Activated T-helper 1 cell treated with anti-CD3 and anti-CD28 coated beads, Interleukin-12 subunit alpha, Interleukin-12 subunit beta, Interleukin-2, Interleukin-4 antibody, amounts not matched to agents 30 ng/mL and 10 ng/mL and 1 ng/mL, durations not matched to agents 14 hours and 24 hours and 36 hours (primary cell): ENCODE data around the gene GPSM1. TPM values are rescaled to one million over a fixed set of nuclear protein-coding genes. Genes with fewer than 3 reads are reported as not detected.

Experiments
- DNase-seq: peaks from one replicate; pipeline ENCODE4 v3.0.0; 2021; ENCODE audit warnings: low spot score
- H3K27ac Mint-ChIP-seq: one replicate; pipeline ENCODE4 v1.8.0; 2021; ENCODE audit warnings: mild to moderate bottlenecking, mixed read lengths
- H3K27me3 Mint-ChIP-seq: one replicate; pipeline ENCODE4 v1.8.0; 2022; ENCODE audit warnings: mild to moderate bottlenecking, moderate library complexity, mixed read lengths; ENCODE audit not compliant: insufficient read depth
- H3K36me3 Mint-ChIP-seq: one replicate; pipeline ENCODE4 v1.8.0; 2021; ENCODE audit warnings: low read depth, mixed read lengths
- H3K4me1 Mint-ChIP-seq: one replicate; pipeline ENCODE4 v1.8.0; 2021; ENCODE audit warnings: low read depth, mixed read lengths
- H3K4me3 Mint-ChIP-seq: one replicate; pipeline ENCODE4 v1.8.0; 2021; ENCODE audit warnings: mild to moderate bottlenecking, moderate library complexity, mixed read lengths
- H3K9me3 Mint-ChIP-seq: one replicate; pipeline ENCODE4 v1.8.0; 2021; ENCODE audit warnings: mixed read lengths
- intact Hi-C: fragments of 100-400 bp; cut with micrococcal nuclease; formaldehyde crosslinking; loops from one replicate; pipeline ENCODE4 v1.15.1; 2024
- total RNA-seq: library from RNA; stranded (reverse); gene quantifications from 2 replicates; pipeline ENCODE4 v1.2.3, GENCODE V29; 2022

Gene GPSM1, protein sequence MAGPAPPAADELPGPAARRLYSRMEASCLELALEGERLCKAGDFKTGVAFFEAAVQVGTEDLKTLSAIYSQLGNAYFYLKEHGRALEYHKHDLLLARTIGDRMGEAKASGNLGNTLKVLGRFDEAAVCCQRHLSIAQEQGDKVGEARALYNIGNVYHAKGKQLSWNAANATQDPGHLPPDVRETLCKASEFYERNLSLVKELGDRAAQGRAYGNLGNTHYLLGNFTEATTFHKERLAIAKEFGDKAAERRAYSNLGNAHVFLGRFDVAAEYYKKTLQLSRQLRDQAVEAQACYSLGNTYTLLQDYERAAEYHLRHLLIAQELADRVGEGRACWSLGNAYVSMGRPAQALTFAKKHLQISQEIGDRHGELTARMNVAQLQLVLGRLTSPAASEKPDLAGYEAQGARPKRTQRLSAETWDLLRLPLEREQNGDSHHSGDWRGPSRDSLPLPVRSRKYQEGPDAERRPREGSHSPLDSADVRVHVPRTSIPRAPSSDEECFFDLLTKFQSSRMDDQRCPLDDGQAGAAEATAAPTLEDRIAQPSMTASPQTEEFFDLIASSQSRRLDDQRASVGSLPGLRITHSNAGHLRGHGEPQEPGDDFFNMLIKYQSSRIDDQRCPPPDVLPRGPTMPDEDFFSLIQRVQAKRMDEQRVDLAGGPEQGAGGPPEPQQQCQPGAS
- 18.3 and 19.1 TPM in 2 replicates for total RNA-seq

DNA sequence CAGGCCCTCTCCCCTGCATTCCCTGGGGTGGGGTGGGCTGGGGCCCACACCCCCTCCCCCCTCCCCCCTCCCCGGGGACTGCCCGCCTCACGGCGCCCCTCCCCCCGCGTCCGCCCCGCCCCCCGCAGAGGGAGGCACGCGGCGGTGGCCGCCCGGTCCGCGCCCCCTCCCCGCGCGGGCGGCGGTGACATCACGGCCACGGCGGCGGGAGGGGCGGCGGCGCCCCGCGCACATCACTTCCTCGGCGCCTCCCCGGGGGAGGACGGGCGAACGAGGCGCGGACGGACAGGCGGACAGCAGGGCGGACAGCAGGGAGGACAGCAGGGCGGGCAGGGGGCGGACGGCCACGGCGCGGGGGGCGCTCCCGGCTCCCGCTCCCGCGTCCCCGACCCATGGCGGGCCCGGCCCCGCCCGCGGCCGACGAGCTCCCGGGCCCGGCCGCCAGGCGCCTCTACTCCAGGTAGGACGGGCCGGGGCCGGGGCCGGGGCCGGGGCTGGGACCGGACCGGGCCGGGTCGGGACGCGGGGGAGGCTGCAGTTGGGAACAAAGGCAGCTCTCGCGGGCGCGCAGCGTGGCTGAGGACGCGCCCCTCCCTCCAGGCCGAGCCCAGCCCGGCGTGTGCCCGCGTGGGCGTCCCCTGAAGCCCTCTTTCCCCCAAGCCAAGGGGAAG, at the start of gene GPSM1:
Gene GPSM1 (plus strand): TSS at position 236 of the 671 bp plus-strand sequence. CDS start 157 bp downstream, at position 393.
- Mint-ChIP-seq H3K9me3 (no peaks in the 10 kb centered on the region), H3K27ac (no peak within 1 kb of the TSS), H3K4me3 (peak within 1 kb of the TSS; percentile 61), H3K4me1 (no peaks in the 10 kb centered on the region), H3K27me3 (peaks cover 1% of the 10 kb centered on the region), H3K36me3 (no peaks in the 10 kb centered on the region)
- intact Hi-C loops = no loop called here
- peak; percentile 38 for DNase-seq

DNA sequence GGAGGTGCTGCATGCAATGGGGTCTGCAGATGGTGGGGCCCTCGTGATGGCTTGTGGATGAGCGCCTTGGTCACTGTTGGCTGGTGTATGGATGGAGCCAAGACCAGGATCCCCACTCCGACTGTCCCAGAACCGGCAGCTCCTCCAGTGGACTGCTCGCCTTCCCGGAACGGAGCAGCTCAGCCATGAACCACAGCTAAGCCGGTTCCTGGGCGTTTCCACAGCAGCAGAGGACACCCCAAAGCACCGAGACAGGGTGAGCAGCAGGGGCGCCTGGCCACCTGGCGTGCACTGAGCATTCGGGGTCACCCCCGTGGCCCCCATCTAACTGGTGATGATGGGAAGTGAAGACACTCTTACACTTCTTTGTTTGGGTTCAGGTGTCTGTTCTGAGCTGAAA, 49.6 kb upstream of the GPSM1 start:
- Mint-ChIP-seq H3K4me1 (no peaks in the 10 kb centered on the region), H3K27me3 (no peaks in the 10 kb centered on the region), H3K4me3 (no peak overlapping the region), H3K9me3 (no peaks in the 10 kb centered on the region), H3K27ac (no peak overlapping the region), H3K36me3 (no peaks in the 10 kb centered on the region)
- intact Hi-C loops = no loop called here
- DNase-seq = no peak

GRCh38 chr9:136278221-136278620, 49.1 kb upstream of the GPSM1 start:
- Mint-ChIP-seq H3K27ac (no peak overlapping the region), H3K4me1 (no peaks in the 10 kb centered on the region), H3K9me3 (no peaks in the 10 kb centered on the region), H3K4me3 (no peak overlapping the region), H3K36me3 (no peaks in the 10 kb centered on the region), H3K27me3 (no peaks in the 10 kb centered on the region)
- intact Hi-C loops = no loop called here
- DNase-seq = no peak

DNA sequence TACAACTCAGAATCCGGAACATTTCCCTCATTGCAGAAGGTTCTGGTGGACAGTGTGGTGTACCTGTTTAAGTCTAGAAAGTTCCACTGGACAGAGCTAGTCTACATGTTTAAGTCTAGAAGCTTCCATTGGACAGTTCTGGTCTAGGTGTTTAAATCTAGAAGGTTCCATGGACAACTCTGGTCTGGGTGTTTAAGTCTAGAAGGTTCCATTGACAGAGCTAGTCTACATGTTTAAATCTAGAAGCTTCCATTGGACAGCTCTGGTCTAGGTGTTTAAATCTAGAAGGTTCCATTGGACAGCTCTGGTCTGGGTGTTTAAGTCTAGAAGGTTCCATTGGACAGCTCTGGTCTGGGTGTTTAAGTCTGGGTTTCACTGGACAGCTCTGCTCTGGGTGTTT, 48.4 kb upstream of the GPSM1 start:
- DNase-seq = no peak
- Mint-ChIP-seq H3K27ac (no peak overlapping the region), H3K4me1 (no peaks in the 10 kb centered on the region), H3K4me3 (no peak overlapping the region), H3K36me3 (no peaks in the 10 kb centered on the region), H3K27me3 (no peaks in the 10 kb centered on the region), H3K9me3 (no peaks in the 10 kb centered on the region)
- intact Hi-C loops = no loop called here

- H3K36me3 Mint-ChIP-seq = no peaks in the 10 kb centered on the region
- H3K9me3 Mint-ChIP-seq = no peaks in the 10 kb centered on the region
- DNase-seq = no peak
- no peak overlapping the region for H3K4me3 Mint-ChIP-seq
- no peaks in the 10 kb centered on the region for H3K27me3 Mint-ChIP-seq
- intact Hi-C loops = no loop called here
- H3K27ac Mint-ChIP-seq = no peak overlapping the region
- H3K4me1 Mint-ChIP-seq = no peaks in the 10 kb centered on the region
These were observed 47.9 kb upstream of the GPSM1 start for GRCh38 chr9:136279471-136279870.

GRCh38 chr9:136280535-136281315, 46.6 kb upstream of the GPSM1 start:
- no peaks in the 10 kb centered on the region for H3K27me3 Mint-ChIP-seq
- no peaks in the 10 kb centered on the region for H3K4me1 Mint-ChIP-seq
- H3K4me3 Mint-ChIP-seq = no peak overlapping the region
- intact Hi-C loops = no loop called here
- H3K9me3 Mint-ChIP-seq = no peaks in the 10 kb centered on the region
- no peaks in the 10 kb centered on the region for H3K36me3 Mint-ChIP-seq
- H3K27ac Mint-ChIP-seq = no peak overlapping the region
- DNase-seq = no peak

DNA sequence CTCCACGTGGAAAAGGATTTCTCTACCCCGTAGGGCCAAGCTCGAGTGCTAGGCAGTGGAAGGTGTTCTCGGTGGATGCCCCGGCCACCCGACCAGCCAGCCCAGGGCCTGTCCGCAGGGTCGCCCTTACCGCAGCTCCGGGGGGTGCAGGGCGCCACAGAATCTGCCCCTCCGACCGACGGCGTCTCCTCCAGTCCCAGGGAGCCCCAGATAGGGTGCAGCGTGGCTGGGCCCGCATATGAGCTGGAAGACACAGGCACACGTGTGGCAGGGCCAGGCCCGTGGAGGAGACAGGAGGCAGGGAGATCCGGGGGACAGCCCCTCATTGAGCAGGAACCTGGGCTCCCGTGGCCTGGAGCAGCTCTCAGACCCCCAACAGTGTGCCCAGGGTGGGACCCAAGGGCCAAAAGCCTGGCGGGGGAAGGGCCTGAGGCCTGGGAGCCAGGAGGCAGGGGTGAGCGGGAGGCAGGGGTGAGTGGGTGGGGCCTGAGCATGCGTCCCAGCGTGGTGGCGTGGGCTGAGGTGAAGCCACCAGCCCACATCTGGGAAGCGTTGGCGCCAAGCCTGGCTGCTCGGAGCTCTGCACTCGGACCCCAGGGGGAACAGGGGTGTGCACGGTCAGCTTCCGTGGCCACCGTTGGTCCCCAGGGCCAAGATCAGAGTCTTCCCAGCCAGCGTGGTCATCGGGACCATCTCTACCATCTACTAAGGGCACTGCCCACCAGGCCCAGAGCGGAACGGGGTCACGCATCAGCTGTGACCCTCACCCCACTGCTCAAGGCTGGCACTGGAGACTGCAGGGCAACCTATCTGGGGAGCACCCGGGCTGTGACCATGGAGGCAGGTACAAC, 45.7 kb upstream of the GPSM1 start:
- H3K9me3 Mint-ChIP-seq = no peaks in the 10 kb centered on the region
- no peaks in the 10 kb centered on the region for H3K36me3 Mint-ChIP-seq
- no peaks in the 10 kb centered on the region for H3K4me1 Mint-ChIP-seq
- H3K27ac Mint-ChIP-seq = no peak overlapping the region
- H3K4me3 Mint-ChIP-seq = no peak overlapping the region
- no peaks in the 10 kb centered on the region for H3K27me3 Mint-ChIP-seq
- intact Hi-C loops = no loop called here
- no peak for DNase-seq

DNA sequence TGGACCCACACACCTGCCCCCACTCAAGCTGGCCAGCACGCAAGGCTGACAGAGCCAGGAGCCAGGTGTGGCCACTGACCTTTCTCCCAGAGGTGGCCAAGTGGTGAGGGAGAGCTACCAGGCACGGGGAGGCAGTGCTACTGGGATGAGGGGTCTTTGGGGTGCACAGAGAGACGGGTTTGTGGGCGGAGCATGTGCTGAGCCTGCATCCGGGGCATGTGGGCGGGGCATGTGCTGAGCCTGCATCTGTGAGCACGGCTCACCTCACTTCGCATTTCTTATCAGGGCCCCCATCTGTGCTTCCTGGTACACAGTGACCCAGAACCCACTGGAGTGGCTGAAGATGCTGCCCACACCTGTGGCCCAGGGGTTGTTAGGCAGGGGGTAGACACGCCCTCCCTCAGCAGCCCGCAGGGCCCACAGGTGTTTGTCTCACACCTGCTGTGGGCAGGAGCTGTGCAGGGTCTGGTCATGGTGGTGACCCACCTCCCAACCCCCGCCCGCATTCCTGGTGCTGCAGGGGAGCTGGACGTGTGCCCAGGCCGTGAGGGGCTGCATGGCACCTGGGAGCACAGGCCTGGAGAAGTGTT, 45.0 kb upstream of the GPSM1 start:
- Mint-ChIP-seq H3K4me3 (no peak overlapping the region), H3K27me3 (no peaks in the 10 kb centered on the region), H3K27ac (no peak overlapping the region), H3K9me3 (no peaks in the 10 kb centered on the region), H3K4me1 (no peaks in the 10 kb centered on the region), H3K36me3 (no peaks in the 10 kb centered on the region)
- intact Hi-C loops = no loop called here
- no peak for DNase-seq

- Mint-ChIP-seq H3K36me3 (no peaks in the 10 kb centered on the region), H3K4me1 (no peaks in the 10 kb centered on the region), H3K4me3 (no peak overlapping the region), H3K27ac (no peak overlapping the region), H3K27me3 (no peaks in the 10 kb centered on the region), H3K9me3 (no peaks in the 10 kb centered on the region)
- peak; percentile 54 for DNase-seq
- intact Hi-C loops = loop anchor here (1.0 kb wide), 1 partner anchor 51 kb away; no protein-coding TSS in a partner anchor
These were observed 43.8 kb upstream of the GPSM1 start for GRCh38 chr9:136283291-136284235.

GRCh38 chr9:136284311-136284710, 43.0 kb upstream of the GPSM1 start:
- no peaks in the 10 kb centered on the region for H3K36me3 Mint-ChIP-seq

DNA sequence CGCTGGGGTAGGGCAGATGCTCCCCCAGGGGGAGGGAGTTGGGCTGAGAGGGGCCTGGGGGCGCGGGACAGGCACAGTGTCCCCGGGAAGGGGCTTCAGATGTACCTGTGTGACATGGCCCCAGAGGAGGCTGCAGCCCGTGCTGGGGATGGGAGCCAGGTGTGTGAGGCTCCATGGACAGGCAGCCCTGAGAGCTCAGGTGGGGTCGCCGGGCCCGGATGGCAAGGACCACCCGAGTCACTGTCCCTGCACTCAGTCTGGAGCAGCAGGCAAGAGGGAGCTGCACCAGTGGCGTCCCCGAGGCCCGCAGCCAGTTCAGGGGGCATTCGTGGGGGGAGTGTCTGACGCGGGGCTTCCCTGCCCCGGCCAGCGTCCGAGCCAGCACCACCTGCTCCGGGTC, 42.4 kb upstream of the GPSM1 start:
- no peaks in the 10 kb centered on the region for H3K4me1 Mint-ChIP-seq
- intact Hi-C loops = no loop called here

More at GRCh38 chr9:136284311-136284710, 43.0 kb upstream of the GPSM1 start:
- Mint-ChIP-seq H3K27ac (no peak overlapping the region), H3K4me3 (no peak overlapping the region), H3K9me3 (no peaks in the 10 kb centered on the region), H3K27me3 (no peaks in the 10 kb centered on the region), H3K4me1 (no peaks in the 10 kb centered on the region)
- DNase-seq = no peak
- intact Hi-C loops = no loop called here

More for the DNA sequence above, 42.4 kb upstream of the GPSM1 start:
- H3K36me3 Mint-ChIP-seq = no peaks in the 10 kb centered on the region
- no peak overlapping the region for H3K27ac Mint-ChIP-seq
- H3K4me3 Mint-ChIP-seq = no peak overlapping the region
- no peaks in the 10 kb centered on the region for H3K27me3 Mint-ChIP-seq
- no peak for DNase-seq
- H3K9me3 Mint-ChIP-seq = no peaks in the 10 kb centered on the region
